BLaER1 treated with 17β-estradiol and CSF1 and Interleukin-3, amounts not matched to agents 10 nM and 100 nM (cell line): ENCODE measurements around the gene C5orf34.
"Not testable (repeated sequence)": the region's sequence is repeated elsewhere in the genome, so short reads cannot be mapped to it uniquely, and the experiment has no call there.

ENCODE experiments used
- H3K27ac ChIP-seq, 11 experiments: shearing (Covaris generic); formaldehyde crosslinking; 2 replicates each; pipeline ENCODE4 v1.8.1; 2022
- H3K27me3 ChIP-seq, 11 experiments: shearing (Covaris generic); formaldehyde crosslinking; 2 replicates each; pipeline ENCODE4 v1.8.1; 2022
- H3K36me3 ChIP-seq, 11 experiments: shearing (Covaris generic); formaldehyde crosslinking; 2 replicates each; pipeline ENCODE4 v1.8.1; 2022
- H3K4me1 ChIP-seq, 10 experiments: shearing (Covaris generic); formaldehyde crosslinking; 2 replicates each; pipeline ENCODE4 v1.8.1; 2022
- H3K4me2 ChIP-seq, 11 experiments: shearing (Covaris generic); formaldehyde crosslinking; 2 replicates each; pipeline ENCODE4 v1.8.1; 2022
- H3K4me3 ChIP-seq, 10 experiments: shearing (Covaris generic); formaldehyde crosslinking; 2 replicates each; pipeline ENCODE4 v1.8.1; 2022
- H3K9ac ChIP-seq, 11 experiments: shearing (Covaris generic); formaldehyde crosslinking; 2 replicates each; pipeline ENCODE4 v1.8.1; 2022
- H3K9me3 ChIP-seq, 11 experiments: shearing (Covaris generic); formaldehyde crosslinking; replicated peaks in 1 of 11; 2 replicates each; pipeline ENCODE4 v1.8.1; 2022
- H4K20me1 ChIP-seq, 11 experiments: shearing (Covaris generic); formaldehyde crosslinking; 2 replicates each; pipeline ENCODE4 v1.8.1; 2022
- Cebpa-rat ChIP-seq, 11 experiments: shearing (Covaris generic); IDR thresholded peaks; 2 replicates each; pipeline ENCODE4 v1.8.1; 2022

The C5orf34 gene

DNA sequence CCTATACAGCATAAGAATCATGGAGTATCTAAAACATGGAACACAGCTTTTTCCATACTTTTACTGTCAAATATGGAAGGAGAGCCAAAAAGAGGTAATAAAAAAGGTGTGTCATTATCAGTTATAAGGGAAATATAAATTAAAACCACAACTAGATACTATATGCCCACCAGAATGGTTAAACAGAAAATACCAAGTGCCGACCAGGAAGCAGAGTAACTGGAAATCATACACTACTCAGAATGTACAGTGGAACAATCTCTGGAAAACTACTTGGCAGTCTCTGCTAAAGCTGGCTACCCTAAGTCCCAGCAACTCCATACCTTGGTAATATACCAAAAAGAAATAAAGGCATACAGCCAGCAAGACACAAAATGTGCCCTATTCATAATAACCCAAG is 39.5 kb upstream of the C5orf34 start:
- Histone ChIP-seq H3K27ac (no peak overlapping the region), H3K36me3 (peaks cover 49 to 62% (median 57%) of the 10 kb centered on the region in 11 experiments; a peak in 21 of 22 replicates), H3K4me1 (peaks cover 27 to 61% (median 41%) of the 10 kb centered on the region in 10 experiments), H3K9ac (peak overlapping the region in 2 of 11 experiments; percentile 97 to 100; a peak in 2 of 22 replicates), H3K4me2 (peak overlapping the region; percentile 73 to 90 (median 86)), H3K9me3 (no peaks in the 10 kb centered on the region), H3K4me3 (peak overlapping the region; percentile 80 to 98 (median 93); a peak in 12 of 20 replicates), H3K27me3 (no peaks in the 10 kb centered on the region), H4K20me1 (peaks cover 19 to 59% (median 55%) of the 10 kb centered on the region in 11 experiments; a peak in 19 of 22 replicates)
- no peak for TF ChIP-seq Cebpa-rat (IDR thresholded peaks at IDR 0.05)

DNA sequence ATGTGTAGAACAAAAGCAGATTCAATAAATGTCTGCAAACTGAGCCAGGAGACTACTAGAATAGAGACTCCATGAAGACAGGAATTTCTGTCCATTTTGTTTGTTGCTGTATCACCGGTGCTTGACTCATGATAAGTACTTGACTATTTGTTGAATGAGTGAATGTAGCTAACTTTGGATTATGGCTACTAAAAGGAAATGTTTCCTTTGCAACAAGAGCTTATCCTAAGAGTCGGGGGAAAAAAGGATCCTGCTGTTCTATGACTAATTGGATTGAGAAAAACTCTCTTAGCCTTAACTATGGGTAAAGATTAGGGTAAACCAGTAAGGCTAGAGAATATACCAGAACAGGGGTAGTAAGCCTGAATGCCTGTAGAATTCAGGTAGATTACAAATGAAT is 38.4 kb upstream of the C5orf34 start:
- Histone ChIP-seq H3K4me3 (no peak overlapping the region), H4K20me1 (peaks cover 19 to 71% (median 65%) of the 10 kb centered on the region in 11 experiments; a peak in 19 of 22 replicates), H3K36me3 (peaks cover 60 to 73% (median 68%) of the 10 kb centered on the region in 11 experiments; a peak in 21 of 22 replicates), H3K27ac (no peak overlapping the region), H3K9me3 (no peaks in the 10 kb centered on the region), H3K27me3 (no peaks in the 10 kb centered on the region), H3K9ac (no peak overlapping the region), H3K4me1 (peaks cover 27 to 61% (median 41%) of the 10 kb centered on the region in 10 experiments), H3K4me2 (peak overlapping the region; percentile 73 to 90 (median 86); a peak in 19 of 22 replicates)
- no peak for TF ChIP-seq Cebpa-rat (IDR thresholded peaks at IDR 0.05)

DNA sequence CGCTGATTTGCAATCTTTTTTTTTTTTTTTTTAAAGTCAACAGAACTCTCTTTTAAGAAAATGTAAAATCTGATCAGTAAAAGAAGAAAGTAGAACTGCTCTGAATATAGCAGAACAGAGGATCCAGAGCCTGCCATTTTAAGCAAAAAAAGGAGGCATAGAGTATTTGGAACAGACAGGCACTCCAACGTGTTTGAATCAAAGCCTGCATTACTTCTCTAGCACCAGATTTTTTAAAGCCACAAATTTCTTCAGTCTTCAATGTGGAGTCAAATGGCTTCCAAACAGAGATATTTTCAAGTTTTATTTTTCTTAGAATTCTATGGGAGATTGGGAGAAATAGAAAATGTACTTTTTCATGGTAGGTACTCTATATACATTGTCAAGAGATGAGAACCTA is 36.8 kb upstream of the C5orf34 start:
- Histone ChIP-seq H3K9me3 (no peaks in the 10 kb centered on the region), H3K27ac (no peak overlapping the region), H4K20me1 (peaks cover 19 to 87% (median 77%) of the 10 kb centered on the region in 11 experiments; a peak in 19 of 22 replicates), H3K4me3 (no peak overlapping the region), H3K4me2 (peak overlapping the region in 3 of 11 experiments; percentile 7 to 40 (median 7); a peak in 3 of 22 replicates), H3K27me3 (no peaks in the 10 kb centered on the region), H3K36me3 (peaks cover 76 to 90% (median 85%) of the 10 kb centered on the region in 11 experiments), H3K4me1 (peaks cover 23 to 55% (median 35%) of the 10 kb centered on the region in 10 experiments), H3K9ac (no peak overlapping the region)
- TF ChIP-seq Cebpa-rat (IDR thresholded peaks at IDR 0.05): no peak

DNA sequence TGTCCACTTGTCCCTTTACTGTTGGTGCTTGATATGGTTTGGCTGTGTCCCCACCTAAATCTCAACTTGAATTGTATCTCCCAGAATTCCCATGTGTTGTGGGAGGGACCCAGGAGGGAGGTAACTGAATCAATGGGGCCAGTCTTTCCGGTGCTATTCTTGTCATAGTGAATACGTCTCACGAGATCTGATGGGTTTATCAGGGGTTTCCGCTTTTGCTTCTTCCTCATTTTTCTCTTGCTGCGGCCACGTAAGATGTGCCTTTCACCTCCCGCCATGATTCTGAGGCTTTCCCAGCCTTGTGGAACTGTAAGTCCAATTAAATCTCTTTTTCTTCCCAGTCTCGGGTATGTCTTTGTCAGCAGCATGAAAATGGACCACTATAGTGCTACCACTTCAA is 34.3 kb upstream of the C5orf34 start:
- H3K4me3 ChIP-seq, H3K9me3 ChIP-seq, H3K27me3 ChIP-seq, H3K9ac ChIP-seq, H3K27ac ChIP-seq, H3K4me2 ChIP-seq: not testable (repeated sequence)
- H3K4me1 ChIP-seq: peaks cover 13 to 40% (median 22%) of the 10 kb centered on the region in 10 experiments
- peaks cover 97 to 100% (median 100%) of the 10 kb centered on the region in 11 experiments for H3K36me3 ChIP-seq
- peaks cover 9 to 98% (median 77%) of the 10 kb centered on the region in 11 experiments; a peak in 19 of 22 replicates for H4K20me1 ChIP-seq

DNA sequence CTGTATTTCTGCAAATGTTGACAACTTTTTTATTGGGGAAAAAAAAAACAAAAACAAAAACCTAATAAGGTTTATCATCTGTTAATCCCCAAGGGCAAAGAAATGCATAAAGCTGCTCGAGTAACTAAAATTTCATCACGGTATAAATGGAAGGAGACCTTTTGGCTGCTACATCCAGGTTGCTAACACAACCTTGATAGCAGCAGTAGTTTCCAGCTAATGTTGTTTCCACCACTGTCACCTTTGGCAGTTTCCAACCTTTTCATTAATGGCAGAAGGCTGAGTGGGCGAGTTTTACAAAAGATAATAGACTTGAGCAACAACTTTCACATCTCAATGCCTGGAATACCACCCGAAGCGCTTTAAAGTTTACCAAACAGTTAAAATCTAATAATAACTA is 33.4 kb upstream of the C5orf34 start:
- Histone ChIP-seq H4K20me1 (peaks cover under 1 to 98% (median 77%) of the 10 kb centered on the region in 11 experiments; a peak in 18 of 22 replicates), H3K27me3 (no peaks in the 10 kb centered on the region), H3K9me3 (no peaks in the 10 kb centered on the region), H3K9ac (no peak overlapping the region), H3K4me2 (no peak overlapping the region), H3K4me1 (peaks cover 4 to 36% (median 13%) of the 10 kb centered on the region in 10 experiments; a peak in 18 of 20 replicates), H3K27ac (no peak overlapping the region), H3K4me3 (no peak overlapping the region), H3K36me3 (peaks cover 97 to 100% (median 100%) of the 10 kb centered on the region in 11 experiments)
- no peak for TF ChIP-seq Cebpa-rat (IDR thresholded peaks at IDR 0.05)

DNA sequence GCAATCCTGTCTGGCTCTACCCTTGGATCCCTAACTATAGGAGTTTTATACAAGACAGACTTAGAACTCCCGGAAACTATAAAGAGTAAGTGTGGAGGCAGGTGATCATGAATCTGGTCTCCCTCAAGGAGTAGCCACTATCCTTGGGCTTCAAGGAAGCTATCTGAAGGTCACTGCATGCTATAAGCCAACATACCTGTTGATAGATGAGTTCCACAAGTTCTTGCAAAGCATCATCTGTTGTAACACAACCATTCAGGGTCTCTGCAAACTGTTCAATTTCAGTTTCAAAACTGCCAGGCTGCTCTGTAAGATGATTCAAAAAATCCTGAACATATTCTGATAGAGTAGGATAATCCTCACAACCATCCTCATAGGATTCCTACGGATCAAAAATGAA is 32.6 kb upstream of the C5orf34 start:
- H4K20me1 ChIP-seq: peaks cover 0 to 95% (median 71%) of the 10 kb centered on the region in 11 experiments; a peak in 17 of 22 replicates
- H3K4me2 ChIP-seq: no peak overlapping the region
- H3K4me1 ChIP-seq: peaks cover 0 to 27% (median 5%) of the 10 kb centered on the region in 10 experiments; a peak in 10 of 20 replicates
- no peaks in the 10 kb centered on the region for H3K27me3 ChIP-seq
- no peak overlapping the region for H3K4me3 ChIP-seq
- TF ChIP-seq Cebpa-rat (IDR thresholded peaks at IDR 0.05): no peak
- no peak overlapping the region for H3K27ac ChIP-seq
- no peaks in the 10 kb centered on the region for H3K9me3 ChIP-seq
- H3K9ac ChIP-seq: no peak overlapping the region
- peaks cover 97 to 100% (median 100%) of the 10 kb centered on the region in 11 experiments for H3K36me3 ChIP-seq

DNA sequence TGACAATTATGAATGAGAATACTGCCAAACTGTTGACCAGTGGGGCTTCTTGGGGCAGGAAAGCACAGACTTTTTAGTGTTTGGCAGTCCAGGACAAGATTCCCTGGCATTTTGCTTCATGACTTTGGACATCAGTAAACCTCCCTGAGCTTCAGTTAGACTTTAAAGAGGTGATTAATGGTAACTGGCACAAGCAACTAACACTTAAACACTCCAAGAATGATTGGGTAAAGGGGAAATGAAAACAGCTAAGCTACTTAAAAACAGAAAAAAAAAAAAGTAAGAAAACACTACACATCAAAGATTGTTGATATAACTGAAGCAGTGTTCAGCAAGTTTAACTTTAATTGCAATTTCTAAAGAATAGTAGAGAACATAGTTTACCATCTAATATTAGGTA is 28.5 kb upstream of the C5orf34 start:
- Histone ChIP-seq H4K20me1 (peaks cover 0 to 77% (median 43%) of the 10 kb centered on the region in 11 experiments; a peak in 15 of 22 replicates), H3K4me3 (no peak overlapping the region), H3K27me3 (no peaks in the 10 kb centered on the region), H3K4me2 (no peak overlapping the region), H3K4me1 (peaks cover 0 to 5% (median 0%) of the 10 kb centered on the region in 10 experiments; a peak in 2 of 20 replicates), H3K9me3 (no peaks in the 10 kb centered on the region), H3K36me3 (peaks cover 97 to 100% (median 100%) of the 10 kb centered on the region in 11 experiments), H3K27ac (no peak overlapping the region), H3K9ac (no peak overlapping the region)
- TF ChIP-seq Cebpa-rat (IDR thresholded peaks at IDR 0.05): no peak

DNA sequence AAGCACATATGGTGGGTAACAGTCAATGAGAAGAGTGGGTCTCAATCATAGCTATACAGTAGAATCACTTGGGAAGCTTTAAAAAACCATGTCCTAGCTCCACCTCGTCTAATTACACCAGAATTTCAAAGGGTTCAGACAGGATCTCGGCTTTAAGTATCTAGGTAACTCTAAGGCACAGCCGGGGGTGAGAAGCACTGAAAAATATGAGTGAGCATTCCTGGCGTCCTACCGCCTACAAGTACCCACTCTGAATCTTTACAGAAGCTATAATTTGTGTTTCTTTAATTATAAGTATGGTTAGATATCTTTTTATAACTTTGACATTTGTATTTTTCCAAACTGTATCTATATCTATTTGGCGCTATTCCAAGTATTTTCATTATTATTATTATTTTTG is 25.8 kb upstream of the C5orf34 start:
- no peak for TF ChIP-seq Cebpa-rat (IDR thresholded peaks at IDR 0.05)
- Histone ChIP-seq H3K36me3 (peaks cover 97 to 100% (median 100%) of the 10 kb centered on the region in 11 experiments), H3K4me3 (no peak overlapping the region), H3K9ac (no peak overlapping the region), H3K4me2 (no peak overlapping the region), H4K20me1 (peaks cover 0 to 64% (median 37%) of the 10 kb centered on the region in 11 experiments; a peak in 14 of 22 replicates), H3K27me3 (no peaks in the 10 kb centered on the region), H3K27ac (no peak overlapping the region), H3K9me3 (no peaks in the 10 kb centered on the region), H3K4me1 (peaks cover 0 to 5% (median 0%) of the 10 kb centered on the region in 10 experiments; a peak in 2 of 20 replicates)

DNA sequence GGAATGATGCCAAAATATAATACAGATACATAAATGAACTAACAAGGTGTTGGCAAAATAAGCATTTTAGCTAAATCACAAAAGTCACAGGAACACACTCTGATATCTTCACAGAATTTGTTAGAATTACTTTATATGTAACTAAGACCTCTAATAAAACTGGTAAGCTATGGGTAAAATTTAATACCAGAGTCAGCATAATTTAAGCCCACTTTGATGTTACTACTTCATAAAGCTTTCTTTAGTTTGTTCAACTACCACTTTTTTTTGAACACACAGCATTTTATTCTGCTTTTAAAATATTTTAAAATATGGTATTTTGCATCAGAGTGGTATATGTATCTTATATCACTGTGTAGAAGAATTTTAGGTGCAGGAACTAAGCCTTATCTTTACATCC is 22.0 kb upstream of the C5orf34 start:
- Histone ChIP-seq H3K4me2 (no peak overlapping the region), H3K9me3 (no peaks in the 10 kb centered on the region), H4K20me1 (peaks cover 0 to 41% (median 24%) of the 10 kb centered on the region in 11 experiments; a peak in 12 of 22 replicates), H3K36me3 (peaks cover 92 to 100% (median 100%) of the 10 kb centered on the region in 11 experiments), H3K4me3 (no peak overlapping the region), H3K27ac (no peak overlapping the region), H3K27me3 (no peaks in the 10 kb centered on the region), H3K4me1 (no peaks in the 10 kb centered on the region), H3K9ac (no peak overlapping the region)
- no peak for TF ChIP-seq Cebpa-rat (IDR thresholded peaks at IDR 0.05)
